Inferior parietal cortex (tissue), 1 donor: Measurements from ENCODE around the gene SHMT1.
"Not testable (repeated sequence)": the region's sequence is repeated elsewhere in the genome, so short reads cannot be mapped to it uniquely, and the experiment has no call there.

Experiments
- DNase-seq: peaks from one replicate; pipeline ENCODE4 v3.0.0-alpha.2; 2016; ENCODE audit errors: extremely low spot score

The SHMT1 gene

GRCh38 chr17:18378614-18379013 is 15.3 kb upstream of the SHMT1 start:
- not testable (repeated sequence) for DNase-seq

- DNase-seq, result no peak
Observed at GRCh38 chr17:18378205-18378505, 14.8 kb upstream of the SHMT1 start.

DNA sequence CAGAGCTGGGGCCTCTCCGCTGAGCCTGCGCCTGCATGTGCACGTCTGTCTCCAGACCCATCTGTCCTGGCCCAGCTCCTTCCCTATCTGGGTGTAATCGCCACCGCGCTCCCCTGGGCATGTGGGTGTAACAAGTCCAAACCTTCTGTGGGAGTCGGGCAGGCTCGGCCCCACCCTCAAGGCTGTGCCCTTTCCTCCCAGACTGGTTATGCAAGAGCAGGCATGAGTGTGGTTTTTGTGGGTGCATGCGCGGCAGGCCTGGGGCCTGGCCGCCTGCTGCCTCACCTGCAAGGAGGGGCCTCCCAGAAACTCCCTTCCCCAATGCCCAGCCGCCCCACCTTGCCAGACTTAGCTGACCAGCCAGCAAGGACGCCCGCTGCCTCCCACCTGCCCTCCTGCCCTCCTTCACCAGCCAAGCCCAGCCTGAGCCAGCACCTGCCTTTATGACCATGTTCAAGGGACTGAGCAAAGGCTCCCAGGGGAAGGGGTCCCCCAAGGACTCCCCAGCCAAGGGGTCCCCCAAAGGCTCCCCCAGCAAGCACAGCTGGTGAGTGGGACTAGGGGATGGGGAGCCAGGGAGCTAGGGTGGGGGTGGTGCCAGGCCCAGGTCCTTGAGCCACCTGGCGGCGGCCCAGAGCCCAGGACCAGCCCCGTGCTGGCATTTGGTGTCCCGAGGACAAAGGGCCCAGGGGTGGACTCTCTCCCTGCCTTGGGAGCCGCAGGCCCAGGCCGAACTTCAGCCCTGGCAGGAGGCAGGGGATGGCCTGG is 14.3 kb upstream of the SHMT1 start, which contains the start of gene EVPLL:
EVPLL (plus strand) TSS at position 342 of the 768 bp plus-strand sequence. CDS start 3,160 bp downstream, outside the sequence.
- DNase-seq, result no peak

DNA sequence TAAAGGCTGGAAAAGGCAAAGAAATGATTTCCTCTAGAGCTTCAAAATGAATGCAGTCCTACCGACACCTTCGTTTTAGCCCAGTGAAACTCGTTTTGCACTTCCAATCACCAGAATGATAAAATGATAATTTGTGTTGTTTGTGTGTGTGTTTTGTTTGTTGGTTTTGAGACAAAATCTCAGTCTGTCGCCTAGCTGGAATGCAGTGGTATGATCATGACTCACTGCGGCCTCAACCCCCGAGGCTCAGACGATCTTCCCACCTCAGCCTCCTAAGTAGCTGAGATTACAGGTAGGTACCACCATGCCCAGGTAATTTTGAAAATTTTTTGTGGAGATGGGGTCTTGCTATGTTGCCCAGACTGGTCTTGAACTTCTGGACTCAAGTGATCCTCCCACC is 10.9 kb upstream of the SHMT1 start:
- DNase-seq, result no peak

- not testable (repeated sequence) for DNase-seq
Observed at GRCh38 chr17:18373181-18373580, 9.8 kb upstream of the SHMT1 start.

DNA sequence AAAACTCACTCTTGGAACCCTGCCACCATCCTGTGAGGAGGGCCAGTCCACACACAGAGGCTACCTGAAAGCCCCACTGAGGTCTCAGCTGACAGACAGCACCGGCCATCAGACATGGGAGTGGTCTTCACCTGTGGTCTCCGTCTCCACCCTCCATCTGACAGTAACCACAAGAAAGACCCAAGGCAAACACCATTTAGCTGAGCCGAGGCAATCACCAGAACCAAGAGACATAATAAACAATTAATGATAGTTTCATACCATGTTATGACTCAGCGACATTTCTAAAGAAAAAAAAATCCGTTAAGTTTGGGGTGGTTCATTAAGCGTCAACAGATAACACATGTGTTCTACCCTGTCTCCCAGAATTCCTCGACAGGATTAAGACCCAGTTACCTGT is 8.1 kb upstream of the SHMT1 start:
- DNase-seq, result no peak

GRCh38 chr17:18370761-18371160 is 7.4 kb upstream of the SHMT1 start:
- DNase-seq, result no peak

DNA sequence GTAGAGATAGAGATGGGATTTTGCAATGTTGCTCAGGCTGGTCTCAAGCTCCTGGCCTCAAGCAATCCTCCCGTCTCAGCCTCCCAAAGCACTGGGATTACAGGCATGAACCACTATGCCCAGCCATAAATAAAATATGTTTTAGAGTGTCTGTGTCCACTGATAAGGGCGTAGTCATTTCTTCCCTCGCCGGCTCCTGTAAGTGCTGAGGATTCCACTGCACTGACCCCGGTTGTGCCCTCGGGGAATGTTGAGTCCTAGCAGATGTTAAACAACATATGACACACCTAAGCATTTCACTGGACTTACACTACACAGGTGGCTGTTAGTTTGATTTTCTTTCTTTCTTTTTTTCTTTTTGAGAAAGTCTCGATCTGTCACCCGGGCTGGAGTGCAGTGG is 5.6 kb upstream of the SHMT1 start:
- DNase-seq, result no peak

DNA sequence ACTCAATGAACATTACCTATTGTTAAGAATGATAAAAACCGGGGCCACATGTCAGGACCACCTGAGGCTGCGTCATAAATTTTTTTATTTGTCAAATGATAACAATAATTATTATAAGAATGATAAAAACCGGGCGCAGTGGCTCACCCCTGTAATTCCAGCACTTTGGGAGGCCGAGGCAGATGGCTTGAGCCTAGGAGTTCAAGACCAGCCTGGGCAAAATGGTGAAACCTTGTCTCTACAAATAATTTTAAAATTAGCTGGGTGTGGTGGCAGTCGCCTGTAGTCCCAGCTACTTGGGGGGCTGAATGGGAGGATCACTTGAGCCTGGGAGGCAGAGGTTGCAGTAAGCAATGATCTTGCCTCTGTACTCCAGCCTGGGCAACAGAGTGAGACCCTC is 816 bp upstream of the SHMT1 start:
- DNase-seq, result no peak

DNA sequence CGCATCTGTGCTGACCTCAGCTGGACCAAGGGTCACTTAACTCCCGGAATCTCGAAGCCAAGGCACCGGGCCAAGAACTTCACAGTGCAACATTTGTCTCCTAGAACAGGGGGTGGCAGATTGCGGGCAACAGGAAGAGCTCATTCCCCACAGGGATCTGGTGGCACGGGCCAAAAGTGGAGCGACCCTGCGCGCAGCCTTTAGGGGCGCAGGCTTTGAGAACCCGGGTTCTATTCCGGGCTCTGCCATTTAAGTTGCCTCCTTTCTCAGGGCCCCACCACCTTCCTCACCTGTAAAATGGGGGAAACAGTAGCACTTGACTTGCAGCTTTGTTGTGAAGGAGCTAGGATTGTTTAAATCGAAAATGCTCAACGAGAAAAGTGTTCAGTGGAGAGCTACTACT is 651 bp downstream of the SHMT1 start:
- peak; percentile 81 for DNase-seq

DNA sequence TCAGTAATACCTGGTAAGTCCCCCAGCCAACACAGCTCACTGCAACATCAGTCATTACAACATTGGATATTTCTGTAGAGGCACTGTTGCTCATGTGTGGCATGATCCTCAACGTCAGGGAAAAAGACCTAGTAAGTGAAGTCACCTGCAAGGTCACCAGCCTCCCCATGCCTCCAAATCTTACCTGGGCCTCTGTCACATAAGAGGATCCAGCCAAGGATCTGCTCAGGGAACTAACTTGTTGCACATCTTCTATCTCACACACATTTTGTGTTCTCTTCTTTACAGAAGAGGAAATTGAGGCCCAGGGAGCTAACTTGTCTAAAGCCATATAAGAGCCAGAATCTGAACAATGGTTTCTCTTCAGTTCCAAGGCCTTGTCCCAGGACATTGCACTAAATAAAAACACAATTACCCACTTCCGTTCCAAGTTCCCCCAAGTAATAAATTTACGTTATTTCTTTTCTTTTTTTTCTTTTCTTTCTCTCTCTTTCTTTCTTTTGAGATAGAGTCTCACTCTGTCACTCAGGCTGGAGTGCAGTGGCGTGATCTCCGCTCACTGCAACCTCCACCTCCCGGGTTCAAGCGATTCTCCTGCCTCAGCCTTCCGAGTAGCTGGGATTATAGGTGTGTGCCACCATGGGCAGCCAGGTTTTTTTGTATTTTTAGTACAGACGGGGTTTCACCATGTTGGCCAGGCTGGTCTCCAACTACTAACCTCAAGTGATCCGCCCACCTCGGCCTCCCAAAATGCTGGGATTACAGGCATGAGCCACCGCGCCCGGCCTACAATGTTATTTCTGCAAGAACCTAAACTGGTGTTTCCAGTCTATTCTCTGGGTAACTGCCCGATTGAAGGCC is 1.3 kb downstream of the SHMT1 start:
- peak; percentile 27 for DNase-seq

DNA sequence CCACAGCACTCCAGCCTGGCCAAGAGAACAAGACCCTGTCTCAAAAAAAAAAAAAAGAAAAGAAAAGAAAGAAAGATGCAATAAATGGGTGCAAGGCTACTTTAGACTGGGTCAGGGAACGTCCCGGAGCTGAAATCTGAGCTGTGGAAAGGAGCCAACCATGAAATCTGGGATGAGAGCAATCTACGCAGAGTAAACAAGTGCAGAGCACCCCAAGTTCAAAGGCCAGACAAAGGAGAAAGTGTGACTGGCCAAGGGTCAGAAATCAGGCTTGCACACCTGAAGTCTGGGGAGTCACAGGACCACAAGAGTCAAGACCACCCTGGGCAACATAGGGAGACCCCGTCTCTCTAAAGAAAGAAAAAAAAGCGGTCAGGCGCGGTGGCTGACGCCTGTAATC is 2.8 kb downstream of the SHMT1 start:
- no peak for DNase-seq

DNA sequence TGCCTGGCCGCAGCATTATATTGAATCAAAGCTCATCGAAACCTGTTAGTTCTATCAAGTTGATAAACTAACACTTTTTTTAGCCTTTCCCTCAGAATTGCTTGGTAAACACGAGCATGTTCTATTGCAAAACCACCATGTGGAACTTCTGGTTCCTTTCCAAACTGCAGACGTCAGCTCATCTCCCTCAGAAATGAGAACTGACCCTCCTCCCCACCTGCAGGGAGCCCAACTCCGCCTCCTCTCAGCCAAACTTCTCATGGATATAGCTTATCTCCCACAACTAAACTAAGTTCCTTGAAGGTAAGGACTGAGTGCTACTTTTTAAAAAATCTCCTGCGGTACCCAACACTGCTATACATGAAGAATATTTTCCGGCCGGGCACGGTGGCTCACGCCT is 6.7 kb downstream of the SHMT1 start:
- DNase-seq, result peak; percentile 7

- no peak for DNase-seq
Observed at GRCh38 chr17:18353541-18353940, 9.8 kb downstream of the SHMT1 start.

GRCh38 chr17:18344021-18344420 is 19.3 kb downstream of the SHMT1 start:
- no peak for DNase-seq

- no peak for DNase-seq
Observed at GRCh38 chr17:18339933-18340332, 23.4 kb downstream of the SHMT1 start.

DNA sequence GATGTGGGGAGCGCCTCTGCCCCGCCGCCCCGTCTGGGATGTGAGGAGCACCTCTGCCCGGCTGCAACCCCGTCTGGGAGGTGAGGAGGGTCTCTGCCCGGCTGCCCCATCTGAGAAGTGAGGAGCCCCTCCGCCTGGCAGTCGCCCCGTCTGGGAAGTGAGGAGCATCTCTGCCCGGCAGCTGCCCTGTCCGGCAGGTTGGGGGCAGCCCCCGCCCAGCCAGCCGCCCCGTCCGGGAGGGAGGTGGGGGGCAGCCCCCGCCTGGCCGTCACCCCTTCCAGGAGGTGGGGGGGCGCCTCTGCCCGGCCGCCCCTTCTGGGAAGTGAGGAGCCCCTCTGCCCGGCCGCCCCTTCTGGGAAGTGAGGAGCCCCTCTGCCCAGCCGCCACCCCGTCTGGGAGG is 25.2 kb downstream of the SHMT1 start:
- not testable (repeated sequence) for DNase-seq

GRCh38 chr17:18332909-18333489 is 30.4 kb downstream of the SHMT1 start:
- DNase-seq, result no peak

DNA sequence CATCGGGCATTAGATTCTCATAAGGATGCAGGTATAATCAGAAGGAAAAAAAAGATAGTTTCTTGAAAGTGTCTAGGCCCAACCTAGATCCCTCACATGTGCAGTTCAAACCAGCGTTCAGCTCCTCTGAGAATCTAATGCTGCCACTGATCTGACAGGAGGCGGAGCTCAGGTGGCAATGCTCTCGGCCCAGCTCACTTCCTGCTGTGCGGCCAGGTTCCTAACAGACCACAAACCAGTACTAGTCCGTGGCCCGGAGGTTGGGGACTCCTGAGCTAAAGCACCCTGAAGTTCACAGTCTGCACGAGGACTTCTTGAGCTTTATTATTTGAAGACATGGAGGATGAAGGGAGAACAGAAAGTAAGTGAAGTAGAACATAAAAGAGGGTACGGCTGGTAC is 31.5 kb downstream of the SHMT1 start:
- DNase-seq, result no peak

GRCh38 chr17:18328643-18329204 is 34.6 kb downstream of the SHMT1 start:
- DNase-seq, result no peak

DNA sequence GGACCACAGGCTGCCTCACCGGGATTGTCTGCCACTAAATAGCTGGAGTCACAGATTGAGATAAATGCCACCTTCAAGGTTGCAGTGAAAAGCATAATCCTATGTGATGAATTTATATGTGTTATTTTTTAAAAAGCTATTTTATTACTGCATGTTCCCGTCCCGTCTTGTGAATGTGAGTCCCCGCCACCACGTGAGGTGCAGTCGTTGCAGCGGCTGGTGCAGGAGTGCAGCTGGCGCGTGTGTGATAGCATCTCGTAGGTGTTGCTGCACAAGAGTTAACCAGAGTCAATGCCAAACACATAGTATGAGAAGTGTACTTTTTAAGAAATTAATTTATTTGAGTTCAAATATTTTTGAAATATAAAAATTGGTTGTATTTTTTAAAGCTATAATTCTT is 35.8 kb downstream of the SHMT1 start:
- no peak for DNase-seq

DNA sequence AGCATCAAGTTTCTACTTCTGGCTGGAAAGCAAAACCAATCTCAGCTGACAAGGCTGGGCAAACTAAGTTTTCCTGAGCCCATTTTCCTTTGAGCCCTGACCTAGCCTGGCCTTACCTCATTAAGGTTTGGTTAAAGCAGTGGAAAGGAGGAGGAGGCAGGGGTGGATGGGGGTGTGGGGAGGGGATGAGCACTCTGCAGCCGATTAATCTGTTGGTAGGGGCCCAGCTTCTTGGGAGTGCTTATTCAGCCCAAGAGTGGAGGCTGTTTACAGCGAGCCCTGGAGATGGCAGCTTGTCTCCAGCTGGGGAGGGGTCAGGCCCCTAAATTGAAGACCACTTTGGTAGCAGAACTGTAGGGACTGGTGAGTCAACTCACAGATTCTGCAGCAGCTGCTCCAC is 36.3 kb downstream of the SHMT1 start:
- no peak for DNase-seq
